GM19324 (cell line): ENCODE results near the gene MRGPRE.
"Not testable (repeated sequence)": the region's sequence is repeated elsewhere in the genome, so short reads cannot be mapped to it uniquely, and the experiment has no call there.

Experiments
- ATAC-seq: cut with Tn5 transposase; IDR thresholded peaks from one replicate; pipeline ENCODE4 v1.9.1; 2021; ENCODE audit warnings: mild to moderate bottlenecking, moderate library complexity; ENCODE audit not compliant: unreplicated experiment, low FRiP score

MRGPRE gene

GRCh38 chr11:3231851-3232744 is at the start of gene MRGPRE:
TSS of gene MRGPRE (minus strand) at chr11:3232417. CDS start at chr11:3228799, 3,618 bp downstream.
- no peak for ATAC-seq

GRCh38 chr11:3281146-3281545 is 48.9 kb upstream of the MRGPRE start:
- ATAC-seq: not testable (repeated sequence)

GRCh38 chr11:3280662-3281061 is 48.4 kb upstream of the MRGPRE start:
- ATAC-seq: not testable (repeated sequence)

- ATAC-seq: not testable (repeated sequence)
Observed at GRCh38 chr11:3278922-3279321, 46.7 kb upstream of the MRGPRE start.

GRCh38 chr11:3273629-3274028 is 41.4 kb upstream of the MRGPRE start:
- ATAC-seq: not testable (repeated sequence)

GRCh38 chr11:3262548-3262947 is 30.3 kb upstream of the MRGPRE start:
- ATAC-seq: not testable (repeated sequence)

GRCh38 chr11:3261831-3262230 is 29.6 kb upstream of the MRGPRE start:
- ATAC-seq: not testable (repeated sequence)

GRCh38 chr11:3257509-3257908 is 25.3 kb upstream of the MRGPRE start:
- not testable (repeated sequence) for ATAC-seq

- not testable (repeated sequence) for ATAC-seq
Observed at GRCh38 chr11:3255241-3255640, 23.0 kb upstream of the MRGPRE start.

- ATAC-seq: not testable (repeated sequence)
Observed at GRCh38 chr11:3254773-3255172, 22.6 kb upstream of the MRGPRE start.

- no peak for ATAC-seq
Observed at GRCh38 chr11:3245071-3245470, 12.9 kb upstream of the MRGPRE start.

GRCh38 chr11:3243880-3244279 is 11.7 kb upstream of the MRGPRE start:
- no peak for ATAC-seq

GRCh38 chr11:3237119-3237518 is 4.9 kb upstream of the MRGPRE start:
- no peak for ATAC-seq

GRCh38 chr11:3234846-3235245 is 2.6 kb upstream of the MRGPRE start:
- ATAC-seq: no peak

GRCh38 chr11:3232956-3233355 is 739 bp upstream of the MRGPRE start:
- ATAC-seq: no peak

- ATAC-seq: no peak
Observed at GRCh38 chr11:3231550-3231850, 717 bp downstream of the MRGPRE start.

GRCh38 chr11:3230636-3231549 is 1.3 kb downstream of the MRGPRE start:
- no peak for ATAC-seq

- ATAC-seq: no peak
Observed at GRCh38 chr11:3229673-3230630, 2.3 kb downstream of the MRGPRE start.

GRCh38 chr11:3228445-3228829 is 3.8 kb downstream of the MRGPRE start:
- ATAC-seq: no peak
